ENCODE measurements around the gene TPCN2. TPM values are rescaled to one million over a fixed set of nuclear protein-coding genes. Genes with fewer than 3 reads are reported as not detected.
"Not testable (repeated sequence)": the region's sequence is repeated elsewhere in the genome, so short reads cannot be mapped to it uniquely, and the experiment has no call there.

Gene TPCN2
- total RNA-seq, 2 donors from 2014 or later = 8.7 to 13.9 TPM

- Mint-ChIP-seq H3K9me3 (peaks cover 3 to 16% of the 10 kb centered on the region in 2 donors), H3K27ac (no peak overlapping the region), H3K36me3 (peaks cover 10 to 13% of the 10 kb centered on the region in 2 donors)
- ATAC-seq = no peak
- DNase-seq (ENCODE audit: low spot score in 2 of 2) = no peak
Observed at GRCh38 chr11:69129647-69130046, 80.9 kb downstream of the TPCN2 start.

- Mint-ChIP-seq H3K36me3 (peaks cover 10 to 15% of the 10 kb centered on the region in 2 donors), H3K27ac (no peak overlapping the region), H3K9me3 (peaks cover 3 to 16% of the 10 kb centered on the region in 2 donors)
- ATAC-seq (no peak), DNase-seq (ENCODE audit: low spot score in 2 of 2) (peak in 1 of 2 donors; percentile 49)
Observed at GRCh38 chr11:69130654-69131053, 81.9 kb downstream of the TPCN2 start.

GRCh38 chr11:69131121-69131566 is 82.4 kb downstream of the TPCN2 start:
- ATAC-seq (no peak), DNase-seq (ENCODE audit: low spot score in 2 of 2) (peak in 1 of 2 donors; percentile 40)
- Mint-ChIP-seq H3K27ac (no peak overlapping the region), H3K9me3 (peaks cover 3 to 16% of the 10 kb centered on the region in 2 donors), H3K36me3 (peaks cover 10 to 20% of the 10 kb centered on the region in 2 donors)

GRCh38 chr11:69131644-69132300 is 83.0 kb downstream of the TPCN2 start:
- H3K36me3 Mint-ChIP-seq = peaks cover 10 to 24% of the 10 kb centered on the region in 2 donors
- ATAC-seq = no peak
- H3K27ac Mint-ChIP-seq = no peak overlapping the region
- DNase-seq (ENCODE audit: low spot score in 2 of 2) = peak in 1 of 2 donors; percentile 41
- peaks cover 3 to 16% of the 10 kb centered on the region in 2 donors for H3K9me3 Mint-ChIP-seq

GRCh38 chr11:69132301-69132670 is 83.6 kb downstream of the TPCN2 start:
- DNase-seq (ENCODE audit: low spot score in 2 of 2) (no peak), ATAC-seq (no peak)
- Mint-ChIP-seq H3K36me3 (peaks cover 10 to 24% of the 10 kb centered on the region in 2 donors), H3K9me3 (peaks cover 3 to 16% of the 10 kb centered on the region in 2 donors), H3K27ac (no peak overlapping the region)

GRCh38 chr11:69133251-69133650 is 84.5 kb downstream of the TPCN2 start:
- peaks cover 3 to 16% of the 10 kb centered on the region in 2 donors for H3K9me3 Mint-ChIP-seq
- DNase-seq (ENCODE audit: low spot score in 2 of 2) = no peak
- no peak for ATAC-seq
- no peak overlapping the region for H3K27ac Mint-ChIP-seq
- H3K36me3 Mint-ChIP-seq = peaks cover 10 to 24% of the 10 kb centered on the region in 2 donors

GRCh38 chr11:69134182-69134581 is 85.5 kb downstream of the TPCN2 start:
- DNase-seq (ENCODE audit: low spot score in 2 of 2) = not testable (repeated sequence)
- peaks cover 10 to 24% of the 10 kb centered on the region in 2 donors for H3K36me3 Mint-ChIP-seq
- peak overlapping the region in 1 of 2 donors; percentile 72 for H3K27ac Mint-ChIP-seq
- H3K9me3 Mint-ChIP-seq = peaks cover 0 to 11% of the 10 kb centered on the region in 2 donors
- peak in 1 of 2 donors; percentile 49 for ATAC-seq

- DNase-seq (ENCODE audit: low spot score in 2 of 2) = peak in 1 of 2 donors; percentile 44
- Mint-ChIP-seq H3K36me3 (peaks cover 10 to 24% of the 10 kb centered on the region in 2 donors), H3K27ac (no peak overlapping the region), H3K9me3 (peaks cover 0 to 11% of the 10 kb centered on the region in 2 donors)
- no peak for ATAC-seq
Observed at GRCh38 chr11:69134957-69135356, 86.2 kb downstream of the TPCN2 start.

GRCh38 chr11:69135420-69136363 is 87.0 kb downstream of the TPCN2 start:
- peak overlapping the region in 1 of 2 donors; percentile 7 for H3K27ac Mint-ChIP-seq
- DNase-seq (ENCODE audit: low spot score in 2 of 2) (peak in 1 of 2 donors; percentile 30), ATAC-seq (peak in 1 of 2 donors; percentile 79)
- H3K9me3 Mint-ChIP-seq = peaks cover 0 to 11% of the 10 kb centered on the region in 2 donors
- peaks cover 10 to 24% of the 10 kb centered on the region in 2 donors for H3K36me3 Mint-ChIP-seq

- Mint-ChIP-seq H3K27ac (no peak overlapping the region), H3K36me3 (peaks cover 10 to 24% of the 10 kb centered on the region in 2 donors), H3K9me3 (peaks cover 0 to 11% of the 10 kb centered on the region in 2 donors)
- ATAC-seq (no peak), DNase-seq (ENCODE audit: low spot score in 2 of 2) (no peak)
Observed at GRCh38 chr11:69136471-69136870, 87.7 kb downstream of the TPCN2 start.

- Mint-ChIP-seq H3K9me3 (peaks cover 0 to 15% of the 10 kb centered on the region in 2 donors), H3K36me3 (peaks cover 10 to 24% of the 10 kb centered on the region in 2 donors), H3K27ac (peak overlapping the region in 1 of 2 donors; percentile 47)
- ATAC-seq = no peak
- DNase-seq (ENCODE audit: low spot score in 2 of 2) = no peak
Observed at GRCh38 chr11:69137151-69137844, 88.6 kb downstream of the TPCN2 start.

- Mint-ChIP-seq H3K27ac (no peak overlapping the region), H3K9me3 (peaks cover 0 to 14% of the 10 kb centered on the region in 2 donors), H3K36me3 (peaks cover 8 to 22% of the 10 kb centered on the region in 2 donors)
- DNase-seq (ENCODE audit: low spot score in 2 of 2) (no peak), ATAC-seq (no peak)
Observed at GRCh38 chr11:69138265-69138664, 89.5 kb downstream of the TPCN2 start.

- not testable (repeated sequence) for DNase-seq (ENCODE audit: low spot score in 2 of 2); ATAC-seq; H3K27ac Mint-ChIP-seq; H3K9me3 Mint-ChIP-seq
- H3K36me3 Mint-ChIP-seq = peaks cover 0 to 11% of the 10 kb centered on the region in 2 donors
Observed at GRCh38 chr11:69140161-69140560, 91.4 kb downstream of the TPCN2 start.

GRCh38 chr11:69140635-69141034 is 91.9 kb downstream of the TPCN2 start:
- DNase-seq (ENCODE audit: low spot score in 2 of 2) = no peak
- ATAC-seq = no peak
- H3K27ac Mint-ChIP-seq = no peak overlapping the region
- peaks cover 2 to 7% of the 10 kb centered on the region in 2 donors for H3K9me3 Mint-ChIP-seq
- H3K36me3 Mint-ChIP-seq = peaks cover 2 to 8% of the 10 kb centered on the region in 2 donors

GRCh38 chr11:69141742-69142141 is 93.0 kb downstream of the TPCN2 start:
- H3K9me3 Mint-ChIP-seq = peaks cover 9 to 18% of the 10 kb centered on the region in 2 donors
- peaks cover 0 to 11% of the 10 kb centered on the region in 2 donors for H3K36me3 Mint-ChIP-seq
- ATAC-seq (no peak), DNase-seq (ENCODE audit: low spot score in 2 of 2) (no peak)
- H3K27ac Mint-ChIP-seq = no peak overlapping the region

- ATAC-seq = no peak
- DNase-seq (ENCODE audit: low spot score in 2 of 2) = no peak
- H3K9me3 Mint-ChIP-seq = peaks cover 9 to 20% of the 10 kb centered on the region in 2 donors
- H3K27ac Mint-ChIP-seq = no peak overlapping the region
- peaks cover 0 to 11% of the 10 kb centered on the region in 2 donors for H3K36me3 Mint-ChIP-seq
Observed at GRCh38 chr11:69142895-69143294, 94.2 kb downstream of the TPCN2 start.
